GM12892 (cell line): ENCODE results near the gene ERVH48-1.

Source experiments
- POLR2A ChIP-seq: IDR thresholded peaks from 2 replicates; pipeline ENCODE4 v1.6.1; 2011; ENCODE audit warnings: low read depth, low read length, control low read depth
- POLR2AphosphoS5 ChIP-seq: IDR thresholded peaks from 2 replicates; pipeline ENCODE4 v1.6.1; 2011; ENCODE audit warnings: low read depth, low read length, control low read depth

- TF ChIP-seq POLR2AphosphoS5 (no peak), POLR2A (no peak)
Observed at GRCh38 chr21:42931560-42932235, 6.3 kb upstream of the ERVH48-1 start.
